ENCODE measurements around the gene OASL.
A peak's percentile ranks its signal among the peaks of the same experiment; 100 is the strongest.

OASL gene

GRCh38 chr12:121005346-121005815 lies 33.7 kb downstream of the OASL start:
- DNase-seq, result no peak
- Histone ChIP-seq H3K36me3 (peaks cover 47 to 95% (median 74%) of the 10 kb centered on the region in 3 donors), H3K27ac (no peak overlapping the region), H3K27me3 (no peaks in the 10 kb centered on the region), H3K4me3 (no peak overlapping the region), H3K9me3 (no peaks in the 10 kb centered on the region), H3K4me1 (no peaks in the 10 kb centered on the region)
- TF ChIP-seq CTCF (IDR thresholded peaks at IDR 0.05), result peak in 1 of 2 experiments; percentile 22
- intact Hi-C loops (cut with DNase I; ENCODE audit: low total_unique reads), result no loop called here

GRCh38 chr12:121004253-121004815 lies 34.7 kb downstream of the OASL start:
- H3K9me3 ChIP-seq, result no peaks in the 10 kb centered on the region
- no peak for DNase-seq
- H3K27ac ChIP-seq, result no peak overlapping the region
- intact Hi-C loops (cut with DNase I; ENCODE audit: low total_unique reads), result no loop called here
- H3K36me3 ChIP-seq, result peaks cover 39 to 85% (median 64%) of the 10 kb centered on the region in 3 donors
- peaks cover 0 to 4% of the 10 kb centered on the region in 2 donors for H3K27me3 ChIP-seq
- H3K4me3 ChIP-seq, result no peak overlapping the region
- TF ChIP-seq CTCF (IDR thresholded peaks at IDR 0.05), result no peak
- H3K4me1 ChIP-seq, result peaks cover 0 to 8% (median 5%) of the 10 kb centered on the region in 4 donors

DNA sequence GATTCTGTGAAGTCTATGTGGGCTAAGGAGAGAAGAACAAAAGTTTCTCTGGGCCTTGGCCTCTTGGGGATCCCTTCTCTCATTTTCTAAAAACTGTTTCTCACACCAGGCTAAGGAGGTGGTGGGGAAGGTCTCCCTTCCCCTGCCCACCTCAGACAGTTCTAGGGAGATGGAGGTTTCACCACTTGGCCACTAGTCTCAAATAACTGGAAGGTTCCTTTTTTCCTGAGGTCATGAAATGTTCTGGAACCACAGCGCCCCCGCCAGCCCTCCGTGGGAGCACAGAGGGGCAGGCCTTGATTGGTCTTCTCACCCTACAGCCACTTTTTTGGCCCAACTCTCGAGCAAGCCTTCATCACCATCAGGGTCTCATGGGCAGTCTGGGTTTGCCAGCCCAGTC lies 35.4 kb downstream of the OASL start:
- intact Hi-C loops (cut with DNase I; ENCODE audit: low total_unique reads), result no loop called here
- no peak for TF ChIP-seq CTCF (IDR thresholded peaks at IDR 0.05)
- H3K4me3 ChIP-seq, result no peak overlapping the region
- H3K9me3 ChIP-seq, result no peaks in the 10 kb centered on the region
- no peak for DNase-seq
- peaks cover 32 to 78% (median 57%) of the 10 kb centered on the region in 3 donors for H3K36me3 ChIP-seq
- peaks cover 0 to 11% of the 10 kb centered on the region in 2 donors for H3K27me3 ChIP-seq
- H3K27ac ChIP-seq, result no peak overlapping the region
- peaks cover 0 to 11% (median 6%) of the 10 kb centered on the region in 4 donors for H3K4me1 ChIP-seq

DNA sequence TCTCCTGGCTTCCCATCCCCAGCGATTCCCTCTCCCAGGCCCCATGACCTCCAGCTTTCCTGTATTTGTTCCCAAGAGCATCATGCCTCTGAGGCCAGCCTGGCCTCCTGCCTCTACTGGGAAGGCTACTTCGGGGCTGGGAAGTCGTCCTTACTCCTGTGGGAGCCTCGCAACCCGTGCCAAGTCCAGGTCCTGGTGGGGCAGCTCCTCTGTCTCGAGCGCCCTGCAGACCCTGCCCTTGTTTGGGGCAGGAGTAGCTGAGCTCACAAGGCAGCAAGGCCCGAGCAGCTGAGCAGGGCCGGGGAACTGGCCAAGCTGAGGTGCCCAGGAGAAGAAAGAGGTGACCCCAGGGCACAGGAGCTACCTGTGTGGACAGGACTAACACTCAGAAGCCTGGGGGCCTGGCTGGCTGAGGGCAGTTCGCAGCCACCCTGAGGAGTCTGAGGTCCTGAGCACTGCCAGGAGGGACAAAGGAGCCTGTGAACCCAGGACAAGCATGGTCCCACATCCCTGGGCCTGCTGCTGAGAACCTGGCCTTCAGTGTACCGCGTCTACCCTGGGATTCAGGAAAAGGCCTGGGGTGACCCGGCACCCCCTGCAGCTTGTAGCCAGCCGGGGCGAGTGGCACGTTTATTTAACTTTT lies 37.1 kb downstream of the OASL start:
- H3K9me3 ChIP-seq, result no peaks in the 10 kb centered on the region
- H3K27ac ChIP-seq, result no peak overlapping the region
- no peak overlapping the region for H3K4me3 ChIP-seq
- intact Hi-C loops (cut with DNase I; ENCODE audit: low total_unique reads), result no loop called here
- no peak for DNase-seq
- H3K4me1 ChIP-seq, result peaks cover 0 to 11% (median 6%) of the 10 kb centered on the region in 4 donors
- H3K36me3 ChIP-seq, result peaks cover 20 to 61% (median 41%) of the 10 kb centered on the region in 3 donors
- no peak for TF ChIP-seq CTCF (IDR thresholded peaks at IDR 0.05)
- H3K27me3 ChIP-seq, result peaks cover 0 to 22% of the 10 kb centered on the region in 2 donors

DNA sequence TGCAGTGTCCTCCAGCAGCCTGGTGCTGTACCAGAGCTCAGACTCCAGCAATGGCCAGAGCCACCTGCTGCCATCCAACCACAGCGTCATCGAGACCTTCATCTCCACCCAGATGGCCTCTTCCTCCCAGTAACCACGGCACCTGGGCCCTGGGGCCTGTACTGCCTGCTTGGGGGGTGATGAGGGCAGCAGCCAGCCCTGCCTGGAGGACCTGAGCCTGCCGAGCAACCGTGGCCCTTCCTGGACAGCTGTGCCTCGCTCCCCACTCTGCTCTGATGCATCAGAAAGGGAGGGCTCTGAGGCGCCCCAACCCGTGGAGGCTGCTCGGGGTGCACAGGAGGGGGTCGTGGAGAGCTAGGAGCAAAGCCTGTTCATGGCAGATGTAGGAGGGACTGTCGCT lies 38.0 kb downstream of the OASL start:
- TF ChIP-seq CTCF (IDR thresholded peaks at IDR 0.05), result no peak
- Histone ChIP-seq H3K4me1 (peaks cover 0 to 11% (median 6%) of the 10 kb centered on the region in 4 donors), H3K27ac (no peak overlapping the region), H3K27me3 (peaks cover 0 to 27% of the 10 kb centered on the region in 2 donors), H3K4me3 (no peak overlapping the region), H3K9me3 (no peaks in the 10 kb centered on the region), H3K36me3 (peaks cover 19 to 52% (median 35%) of the 10 kb centered on the region in 3 donors)
- intact Hi-C loops (cut with DNase I; ENCODE audit: low total_unique reads), result no loop called here
- DNase-seq, result no peak
